HG02981 (cell line): Measurements from ENCODE around the gene CCL14.
"Not testable (repeated sequence)": the region's sequence is repeated elsewhere in the genome, so short reads cannot be mapped to it uniquely, and the experiment has no call there.

Source experiments
- ATAC-seq: cut with Tn5 transposase; IDR thresholded peaks from one replicate; pipeline ENCODE4 v1.9.1; 2021; ENCODE audit warnings: mild to moderate bottlenecking, moderate library complexity; ENCODE audit not compliant: unreplicated experiment

Gene CCL14

DNA sequence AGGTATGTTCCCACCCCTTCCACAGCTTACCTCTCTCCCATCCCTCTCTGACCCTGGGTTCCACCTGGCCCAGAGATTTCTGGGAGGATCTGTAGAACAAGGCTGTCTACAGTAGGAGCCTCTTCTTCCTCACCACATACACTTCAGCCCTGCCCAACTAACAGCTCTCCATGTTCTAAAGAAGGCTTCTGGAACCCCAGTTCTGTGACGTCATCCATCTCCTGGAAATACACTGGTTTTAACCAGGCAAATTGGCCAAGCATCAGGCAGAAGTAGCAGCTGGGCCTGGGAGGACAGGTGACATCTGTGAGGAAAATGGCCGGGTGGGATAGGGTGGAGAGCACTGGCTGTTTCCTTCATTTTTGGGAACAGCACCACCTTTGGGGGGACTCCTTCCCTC, 43.0 kb downstream of the CCL14 start, which contains the start of gene LYZL6:
Gene LYZL6, minus strand, starts transcription at position 177 of the 400 bp plus-strand sequence. CDS start 4,357 bp downstream, outside the sequence.
- no peak for ATAC-seq

DNA sequence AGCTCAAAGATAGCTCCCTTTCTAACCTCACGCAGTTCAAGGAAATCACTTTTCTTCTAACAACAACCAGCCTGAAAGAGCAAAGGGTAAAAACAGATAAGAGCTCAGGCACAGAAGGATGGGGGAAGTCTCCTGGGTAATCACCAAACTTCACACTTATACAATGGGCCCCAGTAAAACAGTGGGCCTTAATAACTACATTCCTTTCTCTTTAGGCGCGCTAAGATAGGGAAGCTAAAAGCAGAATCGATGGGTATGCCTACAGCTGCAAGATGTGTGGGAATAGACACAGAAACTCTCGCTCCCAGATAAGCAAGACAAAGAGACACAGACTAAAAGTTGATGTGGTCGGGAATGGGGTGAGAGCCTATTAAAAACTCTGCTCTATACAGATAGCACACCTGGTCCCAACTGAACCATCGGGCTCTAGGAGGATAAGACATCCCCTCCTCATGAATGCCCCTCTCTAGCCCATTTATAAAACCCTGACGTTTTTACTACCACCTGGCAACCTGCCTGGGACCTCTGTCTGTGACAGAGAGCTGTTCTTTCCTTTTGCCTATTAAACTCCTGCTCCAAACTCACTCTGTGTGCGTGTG, 43.8 kb downstream of the CCL14 start:
- ATAC-seq: no peak

DNA sequence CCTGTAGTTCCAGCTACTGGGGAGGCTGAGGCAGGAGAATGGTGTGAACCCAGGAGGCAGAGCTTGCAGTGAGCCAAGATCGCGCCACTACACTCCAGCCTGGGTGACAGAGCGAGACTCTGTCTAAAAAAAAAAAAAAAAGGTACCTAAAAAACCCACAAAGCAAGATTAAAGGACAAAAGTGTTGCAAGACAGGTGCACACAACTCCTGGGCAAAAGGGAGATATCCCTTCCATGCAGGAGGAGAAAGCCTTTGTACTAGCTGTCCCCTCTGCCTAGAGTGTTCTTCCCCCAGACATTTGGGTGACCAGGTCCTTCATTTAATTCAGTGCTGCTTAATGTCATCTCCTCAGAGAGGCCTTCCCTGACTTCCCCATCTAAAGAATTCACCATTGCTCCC, 48.0 kb downstream of the CCL14 start:
- ATAC-seq: not testable (repeated sequence)

DNA sequence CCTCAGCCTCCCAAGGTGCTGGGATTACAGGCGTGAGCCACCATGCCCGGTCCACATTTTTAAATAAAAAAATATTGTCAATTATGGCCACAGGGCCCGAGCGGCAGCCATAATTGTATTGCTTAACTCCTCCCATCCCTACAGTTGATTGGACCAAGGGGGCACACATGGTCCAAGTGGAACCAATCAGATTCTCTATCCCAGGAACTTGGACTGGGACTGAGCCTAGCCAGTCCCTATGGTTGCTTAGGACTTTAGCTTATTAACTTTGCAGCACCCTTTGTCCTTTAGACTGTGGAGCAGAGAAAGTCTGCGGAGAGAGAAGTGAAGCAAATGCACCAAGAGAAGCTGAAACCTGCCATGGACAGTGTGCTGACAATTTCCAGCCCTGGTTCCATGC, 50.5 kb downstream of the CCL14 start:
- ATAC-seq: no peak

DNA sequence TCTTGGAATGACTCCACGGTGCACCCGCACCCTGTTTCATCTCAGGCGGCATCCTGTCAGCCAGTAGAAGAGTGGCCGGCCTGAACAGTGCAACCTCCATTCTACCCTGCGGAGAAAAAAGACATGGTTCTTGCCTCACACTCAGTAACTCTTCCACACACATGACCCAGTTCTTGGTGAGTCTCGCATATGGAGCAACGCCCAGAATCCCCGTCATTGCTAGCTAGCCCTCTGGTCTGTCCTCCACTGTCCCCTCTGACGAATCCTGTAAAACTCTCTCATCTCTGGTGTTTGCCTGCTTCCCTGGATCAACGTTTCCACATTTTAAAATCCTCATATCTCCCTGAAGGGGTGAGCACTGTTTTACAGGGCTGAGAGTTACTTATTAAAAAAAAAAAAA, 51.8 kb downstream of the CCL14 start:
- no peak for ATAC-seq
